GM12878 (cell line): ENCODE measurements around the gene BTBD6. TPM values are rescaled to one million over a fixed set of nuclear protein-coding genes. Genes with fewer than 3 reads are reported as not detected.

Experiments used
- ATAC-seq: fragments of 200-7000 bp; cut with Tn5 transposase; 3 replicates; pipeline ENCODE4 v1.9.1; 2020; ENCODE audit warnings: mild to moderate bottlenecking, moderate library complexity
- BruUV-seq: library from RNA; stranded (reverse); fragments of 400-500 nt; replicated peaks from 2 replicates; lab custom pipeline; 2021; lab: Mats Ljungman, UMichigan
- CTCF ChIA-PET: fragments of 300-600 bp; sonication (Branson Sonifier 250); formaldehyde crosslinking; extraction: SDS; loops from one replicate; lab custom pipeline; 2021; ENCODE audit warnings: inconsistent platforms; lab: Yijun Ruan, JAX
- POLR2A ChIA-PET: fragments of 350-600 bp; formaldehyde crosslinking; extraction: SDS; loops from one replicate; lab custom pipeline; 2021; ENCODE audit warnings: inconsistent platforms; lab: Charles Lee
- RAD21 ChIA-PET: fragments of 300-600 bp; sonication (Branson Sonifier 250); formaldehyde crosslinking; loops from one replicate; lab custom pipeline; 2023; ENCODE audit warnings: antibody characterized with exemption; ENCODE audit not compliant: unreplicated experiment; lab: Charles Lee
- SMC1A ChIA-PET: fragments of 300-600 bp; sonication (Branson Sonifier 250); formaldehyde crosslinking; loops from one replicate; lab custom pipeline; 2023; ENCODE audit not compliant: unreplicated experiment, uncharacterized antibody; lab: Charles Lee
- DNase-seq: peaks from one replicate; pipeline ENCODE4 v3.0.0-alpha.2; 2011; ENCODE audit warnings: low read depth, low spot score
- FAIRE-seq: peaks from 3 replicates; lab custom pipeline; 2011; peaks lifted over from hg19 to GRCh38; lab: Jason Lieb, UNC
- H2AFZ ChIP-seq: 2 replicates; pipeline ENCODE4 v1.6.0; 2011; ENCODE audit warnings: low read depth, low read length, control low read depth; ENCODE audit not compliant: control insufficient read depth
- H3K27ac ChIP-seq: 2 replicates; pipeline ENCODE4 v1.5.1; 2011; ENCODE audit warnings: control low read depth; ENCODE audit not compliant: control insufficient read depth, insufficient read depth
- H3K27me3 ChIP-seq, 2 experiments: replicated peaks in 1 of 2; 2 replicates each; pipeline versions ENCODE4 v1.6.0 to v1.6.1; 2011; ENCODE audit warnings: low read length in 1 of 2; ENCODE audit not compliant: control insufficient read depth in 2 of 2, insufficient read depth in 2 of 2
- H3K36me3 ChIP-seq, 2 experiments: 2 replicates each; pipeline ENCODE4 v1.5.1; 2011; ENCODE audit warnings: low read length in 1 of 2; ENCODE audit not compliant: control insufficient read depth in 2 of 2, insufficient read depth in 2 of 2
- H3K4me1 ChIP-seq: 2 replicates; pipeline ENCODE4 v1.6.1; 2011; ENCODE audit warnings: mild to moderate bottlenecking, low read length, moderate library complexity, mixed read lengths; ENCODE audit not compliant: control insufficient read depth, insufficient read depth
- H3K4me2 ChIP-seq: 2 replicates; pipeline ENCODE4 v1.6.0; 2011; ENCODE audit warnings: control low read depth; ENCODE audit not compliant: control insufficient read depth, insufficient read depth
- H3K4me3 ChIP-seq: fragments of 200-600 bp; sonication (generic); 2 replicates; pipeline ENCODE4 v1.5.1; 2016
- H3K79me2 ChIP-seq: 2 replicates; pipeline ENCODE4 v1.6.0; 2011; ENCODE audit warnings: low read length; ENCODE audit not compliant: control insufficient read depth, insufficient read depth
- H3K9ac ChIP-seq: 2 replicates; pipeline ENCODE4 v1.8.0; 2011; ENCODE audit warnings: low read length, control low read depth, mixed read lengths; ENCODE audit not compliant: control insufficient read depth, insufficient read depth
- H3K9me3 ChIP-seq: replicated peaks from 3 replicates; pipeline ENCODE4 v1.5.1; 2011; ENCODE audit warnings: mild to moderate bottlenecking, low read length; ENCODE audit not compliant: control insufficient read depth, insufficient read depth
- H4K20me1 ChIP-seq: 2 replicates; pipeline ENCODE4 v1.6.0; 2011; ENCODE audit not compliant: control insufficient read depth, insufficient read depth
- SPI1 ChIP-seq: IDR thresholded peaks from 2 replicates; pipeline ENCODE4 v1.6.1; 2011; ENCODE audit warnings: low read depth, mild to moderate bottlenecking, low read length, moderate library complexity, borderline replicate concordance; ENCODE audit not compliant: insufficient read depth
- ZBED1 ChIP-seq: IDR thresholded peaks from 2 replicates; pipeline ENCODE4 v1.6.1; 2016; ENCODE audit warnings: borderline replicate concordance
- WGBS: methylation state at CpG from one replicate; pipeline ENCODE4 v1.1.6; 2016; ENCODE audit warnings: low lambda C conversion rate; ENCODE audit not compliant: insufficient replicate concordance, insufficient coverage; ENCODE audit errors: missing lambda C conversion rate; 5-methylcytosine and 5-hydroxymethylcytosine counted together
- in situ Hi-C: fragments of 300-500 bp; cut with MboI; formaldehyde crosslinking; loops from 9 replicates; pipeline ENCODE4 v1.14.3; 2018; ENCODE audit warnings: mixed read lengths
- intact Hi-C: fragments of 100-400 bp; cut with micrococcal nuclease; formaldehyde crosslinking; loops from one replicate; pipeline ENCODE4 v1.14.2; 2022; ENCODE audit not compliant: unreplicated experiment
- polyA plus RNA-seq, 11 experiments: library from polyadenylated mRNA; depleted of rRNA in 4 of 11; unstranded in 6 of 11; stranded (reverse) in 5 of 11; fragments of >200 nt; fragmentation: Nextera tagmentation in 4 of 11; fragmentation: Illumina TruSeq in 1 of 11; extraction: Ambion mirVana in 4 of 11; extraction: Trizol in 1 of 11; gene quantifications; 1 replicate in 1 of 11; 2 replicates in 10 of 11; pipeline versions ENCODE4 v1.2.1 to v1.2.3, GENCODE V29; 2011 to 2016; ENCODE audit warnings: inconsistent platforms in 2 of 11, missing spikeins in 2 of 11, low read depth in 1 of 11
- total RNA-seq, 4 experiments: library from RNA; depleted of rRNA in 3 of 4; stranded (reverse); fragments of >200 nt in 3 of 4; fragmentation: Illumina TruSeq in 1 of 4; extraction: Trizol in 1 of 4; gene quantifications; 2 replicates each; pipeline versions ENCODE4 v1.2.1 to v1.2.3, GENCODE V29; 2013 to 2021
- TF ChIP-seq, protein P1 (sequence below): fragments of 450-650 bp; IDR thresholded peaks from 2 replicates; pipeline ENCODE4 v1.6.1; 2017; ENCODE audit warnings: low read depth, mild to moderate bottlenecking, moderate library complexity
- TF ChIP-seq, protein P2 (sequence below): fragments of 450-650 bp; formaldehyde crosslinking; IDR thresholded peaks from 2 replicates; pipeline ENCODE4 v1.4.0; 2022; ENCODE audit warnings: mild to moderate bottlenecking, moderate library complexity

The BTBD6 gene
- total and polyA plus RNA-seq, 10 of the 15 experiments (the other 5 are each of a cell fraction or from before 2014, with no cell fraction given), result 1.4 to 36.5 (median 15.8) TPM

DNA sequence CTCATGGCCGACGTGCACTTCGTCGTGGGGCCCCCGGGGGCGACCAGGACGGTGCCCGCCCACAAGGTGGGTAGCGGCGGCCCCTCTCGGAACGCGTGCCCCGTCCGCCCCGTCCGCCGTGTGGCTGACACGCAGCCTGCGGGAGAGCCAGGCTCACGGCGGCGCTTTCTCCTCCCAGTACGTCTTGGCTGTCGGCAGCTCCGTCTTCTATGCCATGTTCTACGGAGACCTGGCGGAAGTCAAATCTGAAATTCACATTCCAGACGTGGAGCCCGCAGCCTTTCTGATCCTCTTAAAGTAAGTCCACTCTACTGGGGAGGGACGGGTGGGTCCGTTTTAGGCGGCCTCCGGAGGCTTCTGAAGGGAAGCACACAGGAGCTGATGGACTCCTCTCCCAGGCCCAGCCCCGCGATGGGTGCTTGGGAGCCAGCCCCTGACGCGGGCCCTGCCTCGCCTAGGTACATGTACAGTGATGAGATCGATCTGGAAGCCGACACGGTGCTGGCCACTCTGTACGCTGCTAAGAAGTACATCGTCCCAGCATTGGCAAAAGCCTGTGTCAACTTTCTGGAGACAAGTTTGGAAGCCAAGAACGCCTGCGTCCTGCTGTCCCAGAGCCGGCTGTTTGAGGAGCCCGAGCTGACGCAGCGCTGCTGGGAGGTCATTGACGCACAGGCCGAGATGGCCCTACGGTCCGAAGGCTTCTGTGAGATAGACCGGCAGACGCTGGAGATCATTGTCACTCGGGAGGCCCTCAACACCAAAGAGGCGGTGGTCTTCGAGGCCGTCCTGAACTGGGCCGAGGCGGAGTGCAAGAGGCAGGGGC, 1.1 kb downstream of the BTBD6 start:
- intact Hi-C loops, result no loop called here
- Histone ChIP-seq H3K4me3 (peak overlapping the region; percentile 60; the same call in 1 of the 2 replicates), H3K36me3 (peaks cover 9 to 14% of the 10 kb centered on the region in 2 experiments; a peak in 3 of 4 replicates), H2AFZ (no peak overlapping the region; the same call in 1 of the 2 replicates), H3K9me3 (no peaks in the 10 kb centered on the region), H3K27me3 (no peaks in the 10 kb centered on the region), H3K4me2 (peak overlapping the region; percentile 88), H3K4me1 (peaks cover 14% of the 10 kb centered on the region), H3K27ac (no peak overlapping the region), H3K79me2 (peaks cover 6% of the 10 kb centered on the region; the same call in 1 of the 2 replicates), H4K20me1 (no peaks in the 10 kb centered on the region), H3K9ac (peak overlapping the region; percentile 60; the same call in 1 of the 2 replicates)
- ChIA-PET CTCF (interaction anchor here (0.5 to 0.6 kb wide), 2 partner anchors 54 to 817 kb away, joined by 3 read pairs; no protein-coding TSS in a partner anchor), RAD21 (no interaction called here), POLR2A (interaction anchor here (0.6 kb wide), 1 partner anchor 46 kb away, joined by 6 read pairs; no protein-coding TSS in a partner anchor), SMC1A (no interaction called here)
- FAIRE-seq (no peak), ATAC-seq (no peak), DNase-seq (no peak)
- 81% methylated on average over 58 of the region's 62 CpGs for WGBS
- in situ Hi-C loops, result no loop called here
- TF ChIP-seq ZBED1, result no peak
- no peak for TF ChIP-seq SPI1
- TF ChIP-seq, protein P1, sequence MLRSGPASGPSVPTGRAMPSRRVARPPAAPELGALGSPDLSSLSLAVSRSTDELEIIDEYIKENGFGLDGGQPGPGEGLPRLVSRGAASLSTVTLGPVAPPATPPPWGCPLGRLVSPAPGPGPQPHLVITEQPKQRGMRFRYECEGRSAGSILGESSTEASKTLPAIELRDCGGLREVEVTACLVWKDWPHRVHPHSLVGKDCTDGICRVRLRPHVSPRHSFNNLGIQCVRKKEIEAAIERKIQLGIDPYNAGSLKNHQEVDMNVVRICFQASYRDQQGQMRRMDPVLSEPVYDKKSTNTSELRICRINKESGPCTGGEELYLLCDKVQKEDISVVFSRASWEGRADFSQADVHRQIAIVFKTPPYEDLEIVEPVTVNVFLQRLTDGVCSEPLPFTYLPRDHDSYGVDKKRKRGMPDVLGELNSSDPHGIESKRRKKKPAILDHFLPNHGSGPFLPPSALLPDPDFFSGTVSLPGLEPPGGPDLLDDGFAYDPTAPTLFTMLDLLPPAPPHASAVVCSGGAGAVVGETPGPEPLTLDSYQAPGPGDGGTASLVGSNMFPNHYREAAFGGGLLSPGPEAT, result no peak
- TF ChIP-seq, protein P2, sequence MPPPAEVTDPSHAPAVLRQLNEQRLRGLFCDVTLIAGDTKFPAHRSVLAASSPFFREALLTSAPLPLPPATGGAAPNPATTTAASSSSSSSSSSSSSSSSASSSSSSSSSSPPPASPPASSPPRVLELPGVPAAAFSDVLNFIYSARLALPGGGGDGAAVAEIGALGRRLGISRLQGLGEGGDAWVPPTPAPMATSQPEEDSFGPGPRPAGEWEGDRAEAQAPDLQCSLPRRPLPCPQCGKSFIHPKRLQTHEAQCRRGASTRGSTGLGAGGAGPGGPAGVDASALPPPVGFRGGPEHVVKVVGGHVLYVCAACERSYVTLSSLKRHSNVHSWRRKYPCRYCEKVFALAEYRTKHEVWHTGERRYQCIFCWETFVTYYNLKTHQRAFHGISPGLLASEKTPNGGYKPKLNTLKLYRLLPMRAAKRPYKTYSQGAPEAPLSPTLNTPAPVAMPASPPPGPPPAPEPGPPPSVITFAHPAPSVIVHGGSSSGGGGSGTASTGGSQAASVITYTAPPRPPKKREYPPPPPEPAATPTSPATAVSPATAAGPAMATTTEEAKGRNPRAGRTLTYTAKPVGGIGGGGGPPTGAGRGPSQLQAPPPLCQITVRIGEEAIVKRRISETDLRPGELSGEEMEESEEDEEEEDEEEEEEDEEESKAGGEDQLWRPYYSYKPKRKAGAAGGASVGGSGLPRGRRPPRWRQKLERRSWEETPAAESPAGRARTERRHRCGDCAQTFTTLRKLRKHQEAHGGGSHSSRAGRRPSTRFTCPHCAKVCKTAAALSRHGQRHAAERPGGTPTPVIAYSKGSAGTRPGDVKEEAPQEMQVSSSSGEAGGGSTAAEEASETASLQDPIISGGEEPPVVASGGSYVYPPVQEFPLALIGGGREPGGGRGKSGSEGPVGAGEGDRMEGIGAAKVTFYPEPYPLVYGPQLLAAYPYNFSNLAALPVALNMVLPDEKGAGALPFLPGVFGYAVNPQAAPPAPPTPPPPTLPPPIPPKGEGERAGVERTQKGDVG (CRISPR knock-in tag), result no peak
- BruUV-seq, result TSS peak; percentile 74
